ENCODE data around the gene NCOA3.

The NCOA3 gene

GRCh38 chr20:47524015-47524784, 22.5 kb downstream of the NCOA3 start:
- TF ChIP-seq, protein P1, sequence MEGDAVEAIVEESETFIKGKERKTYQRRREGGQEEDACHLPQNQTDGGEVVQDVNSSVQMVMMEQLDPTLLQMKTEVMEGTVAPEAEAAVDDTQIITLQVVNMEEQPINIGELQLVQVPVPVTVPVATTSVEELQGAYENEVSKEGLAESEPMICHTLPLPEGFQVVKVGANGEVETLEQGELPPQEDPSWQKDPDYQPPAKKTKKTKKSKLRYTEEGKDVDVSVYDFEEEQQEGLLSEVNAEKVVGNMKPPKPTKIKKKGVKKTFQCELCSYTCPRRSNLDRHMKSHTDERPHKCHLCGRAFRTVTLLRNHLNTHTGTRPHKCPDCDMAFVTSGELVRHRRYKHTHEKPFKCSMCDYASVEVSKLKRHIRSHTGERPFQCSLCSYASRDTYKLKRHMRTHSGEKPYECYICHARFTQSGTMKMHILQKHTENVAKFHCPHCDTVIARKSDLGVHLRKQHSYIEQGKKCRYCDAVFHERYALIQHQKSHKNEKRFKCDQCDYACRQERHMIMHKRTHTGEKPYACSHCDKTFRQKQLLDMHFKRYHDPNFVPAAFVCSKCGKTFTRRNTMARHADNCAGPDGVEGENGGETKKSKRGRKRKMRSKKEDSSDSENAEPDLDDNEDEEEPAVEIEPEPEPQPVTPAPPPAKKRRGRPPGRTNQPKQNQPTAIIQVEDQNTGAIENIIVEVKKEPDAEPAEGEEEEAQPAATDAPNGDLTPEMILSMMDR (IDR thresholded peaks at IDR 0.05; ENCODE audit: extremely low read depth, insufficient read depth, missing control alignments) = no peak
- in situ Hi-C loops (cut with MboI; ENCODE audit: low pct_unique_long_range_greater_than_20kb, low sequenced_read_pairs, unreplicated experiment) = no loop called here
- no peak for DNase-seq (ENCODE audit: low spot score)

DNA sequence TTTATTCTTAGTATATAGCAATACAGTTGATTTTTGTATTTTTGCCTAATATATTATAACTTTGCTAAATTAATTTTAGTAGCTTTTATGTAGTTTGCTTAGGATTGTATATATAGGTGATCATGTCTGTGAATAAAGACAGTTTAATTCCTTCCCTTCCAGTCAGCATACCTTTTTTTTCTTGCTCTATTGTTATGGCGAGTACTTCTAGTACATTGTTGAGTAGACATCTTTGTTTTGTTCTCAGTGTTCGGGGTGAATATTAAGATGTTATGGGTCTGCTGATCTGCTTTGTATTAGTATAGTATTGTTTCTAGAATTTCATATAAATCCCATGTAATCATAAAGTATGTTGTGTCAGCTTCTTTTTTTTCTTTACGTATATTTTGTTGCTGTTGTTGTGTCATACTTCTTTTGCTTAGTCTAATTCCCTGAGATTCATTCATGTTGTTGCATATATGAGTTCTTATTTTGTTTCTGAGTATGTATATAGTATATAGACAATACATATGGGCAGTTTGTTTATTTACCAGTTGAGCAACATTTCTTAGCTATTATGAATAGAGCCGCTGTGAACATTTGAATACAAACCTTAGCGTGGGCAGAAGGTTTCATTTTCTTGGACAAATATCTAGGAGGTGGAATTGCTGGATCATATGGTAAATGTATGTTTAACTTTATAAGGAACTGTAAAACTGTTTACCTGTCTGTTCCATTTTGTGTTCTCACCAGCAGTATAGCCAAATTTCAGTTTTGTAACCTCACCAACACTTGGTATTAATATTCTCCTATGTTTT, 25.5 kb downstream of the NCOA3 start:
- DNase-seq (ENCODE audit: low spot score) = no peak
- in situ Hi-C loops (cut with MboI; ENCODE audit: low pct_unique_long_range_greater_than_20kb, low sequenced_read_pairs, unreplicated experiment) = no loop called here
- TF ChIP-seq, protein P1 (IDR thresholded peaks at IDR 0.05; ENCODE audit: extremely low read depth, insufficient read depth, missing control alignments) = no peak

DNA sequence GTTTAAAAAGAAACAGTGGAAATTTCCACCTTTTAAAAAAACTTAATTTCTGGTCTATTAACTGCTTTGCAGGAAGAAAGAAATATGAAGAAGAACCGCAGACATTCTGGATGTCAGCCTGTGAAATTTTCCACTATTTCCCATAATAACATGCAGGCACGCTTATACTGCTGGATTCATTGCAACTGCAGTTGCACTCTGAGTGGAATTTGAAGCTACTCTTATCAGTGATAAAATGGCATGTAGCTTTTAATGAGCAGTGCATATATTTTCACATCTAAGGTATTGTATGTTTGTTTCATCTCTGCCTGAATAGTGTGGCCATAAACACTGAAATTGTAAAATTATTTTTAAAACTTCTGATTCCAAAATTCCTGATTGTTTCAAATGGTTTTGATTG, 28.2 kb downstream of the NCOA3 start:
- in situ Hi-C loops (cut with MboI; ENCODE audit: low pct_unique_long_range_greater_than_20kb, low sequenced_read_pairs, unreplicated experiment) = no loop called here
- DNase-seq (ENCODE audit: low spot score) = no peak
- TF ChIP-seq, protein P1 (IDR thresholded peaks at IDR 0.05; ENCODE audit: extremely low read depth, insufficient read depth, missing control alignments) = no peak

GRCh38 chr20:47531458-47531857, 29.8 kb downstream of the NCOA3 start:
- no peak for DNase-seq (ENCODE audit: low spot score)
- in situ Hi-C loops (cut with MboI; ENCODE audit: low pct_unique_long_range_greater_than_20kb, low sequenced_read_pairs, unreplicated experiment) = no loop called here
- TF ChIP-seq, protein P1 (IDR thresholded peaks at IDR 0.05; ENCODE audit: extremely low read depth, insufficient read depth, missing control alignments) = no peak

DNA sequence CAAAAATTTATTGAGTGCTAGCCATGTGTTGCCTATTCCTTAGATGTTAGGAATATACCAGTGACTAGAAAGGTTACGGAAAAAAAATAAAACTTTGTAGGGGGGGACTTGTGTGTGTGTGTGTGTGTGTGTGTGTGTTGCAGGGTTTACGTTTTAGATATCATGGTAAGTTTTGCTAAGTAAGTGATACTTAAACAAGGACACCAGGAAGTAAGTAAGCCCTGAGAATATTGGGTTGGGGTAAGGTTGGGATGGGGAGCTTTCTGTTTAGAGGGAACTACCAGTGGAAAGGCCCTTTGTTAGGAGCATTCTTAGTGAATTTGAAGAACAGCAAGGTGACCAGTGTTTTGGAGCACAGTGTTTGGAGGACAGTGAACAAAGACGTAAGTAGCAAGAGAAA, 30.3 kb downstream of the NCOA3 start:
- DNase-seq (ENCODE audit: low spot score) = no peak
- TF ChIP-seq, protein P1 (IDR thresholded peaks at IDR 0.05; ENCODE audit: extremely low read depth, insufficient read depth, missing control alignments) = no peak
- in situ Hi-C loops (cut with MboI; ENCODE audit: low pct_unique_long_range_greater_than_20kb, low sequenced_read_pairs, unreplicated experiment) = no loop called here

DNA sequence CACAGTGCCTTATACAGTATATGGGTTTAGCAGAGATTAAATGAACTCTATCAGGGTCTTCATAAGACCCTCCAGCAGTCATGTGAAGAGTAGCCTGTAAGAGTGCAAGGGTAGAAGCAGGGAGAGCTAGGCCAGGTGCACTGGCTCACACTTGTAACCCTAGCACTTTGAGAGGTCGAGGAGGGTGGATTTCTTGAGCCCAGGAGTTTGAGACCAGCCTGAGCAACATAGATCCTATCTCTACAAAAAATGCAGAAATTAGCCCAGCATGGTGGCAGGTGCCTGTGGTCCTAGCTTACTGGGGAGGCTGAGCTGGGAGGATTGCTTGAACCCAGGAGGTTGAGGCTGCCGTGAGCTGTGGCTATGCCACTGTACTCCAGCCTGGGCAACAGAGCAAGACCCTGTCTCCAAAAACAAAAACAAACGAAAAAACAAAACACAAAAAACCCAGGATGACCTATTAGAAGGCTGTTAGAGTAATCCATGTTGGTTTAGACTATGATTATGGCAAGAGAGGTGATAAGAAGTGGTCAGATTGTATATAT, 31.9 kb downstream of the NCOA3 start:
- in situ Hi-C loops (cut with MboI; ENCODE audit: low pct_unique_long_range_greater_than_20kb, low sequenced_read_pairs, unreplicated experiment) = no loop called here

More for the DNA sequence above, 31.9 kb downstream of the NCOA3 start:
- no peak for DNase-seq (ENCODE audit: low spot score)
- TF ChIP-seq, protein P1 (IDR thresholded peaks at IDR 0.05; ENCODE audit: extremely low read depth, insufficient read depth, missing control alignments) = no peak

Measured in GM13977 (cell line).